GM19467 (cell line): ENCODE results near the gene ZBED6.

Source experiments
- ATAC-seq: cut with Tn5 transposase; IDR thresholded peaks from one replicate; pipeline ENCODE4 v1.9.1; 2021; ENCODE audit warnings: mild to moderate bottlenecking, moderate library complexity; ENCODE audit not compliant: unreplicated experiment

The ZBED6 gene

DNA sequence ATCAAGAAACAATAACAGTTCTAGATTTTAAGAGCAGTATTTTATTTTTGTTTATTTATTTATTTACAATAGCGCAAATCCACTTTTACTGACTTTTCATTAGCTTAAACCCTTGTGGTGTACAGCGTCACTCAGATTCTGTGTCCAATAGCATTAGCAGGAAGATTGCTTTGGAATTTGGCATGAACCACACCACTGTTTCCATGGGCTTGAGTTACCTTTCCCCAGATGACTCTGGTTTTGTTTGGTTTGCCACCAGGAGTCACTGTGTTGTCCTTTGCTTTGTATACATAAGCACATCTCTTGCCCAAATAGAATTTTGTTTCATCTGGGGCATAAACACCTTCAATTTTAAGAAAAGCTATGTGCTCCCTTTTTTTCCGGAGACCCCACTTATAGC lies 40.1 kb downstream of the ZBED6 start:
- no peak for ATAC-seq

DNA sequence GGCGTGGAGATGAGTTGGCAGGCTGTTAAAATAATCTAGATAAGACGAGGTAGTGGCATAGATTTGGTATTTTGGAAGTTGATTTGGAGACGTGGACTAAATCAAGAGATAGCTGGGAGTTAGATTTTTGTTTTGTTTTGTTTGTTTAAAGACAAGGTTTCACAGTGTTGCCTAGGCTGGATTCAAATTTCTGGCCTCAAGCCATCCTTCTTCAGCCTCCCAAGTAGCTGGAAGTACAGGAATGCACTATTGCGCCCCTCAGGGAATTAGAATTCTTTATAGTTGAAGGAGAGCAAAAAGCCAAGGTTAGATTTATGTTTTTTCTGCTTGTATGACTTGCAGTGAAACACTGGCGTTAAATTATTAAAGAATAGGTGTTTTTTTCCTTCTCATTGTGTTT lies 43.7 kb downstream of the ZBED6 start:
- ATAC-seq = no peak

DNA sequence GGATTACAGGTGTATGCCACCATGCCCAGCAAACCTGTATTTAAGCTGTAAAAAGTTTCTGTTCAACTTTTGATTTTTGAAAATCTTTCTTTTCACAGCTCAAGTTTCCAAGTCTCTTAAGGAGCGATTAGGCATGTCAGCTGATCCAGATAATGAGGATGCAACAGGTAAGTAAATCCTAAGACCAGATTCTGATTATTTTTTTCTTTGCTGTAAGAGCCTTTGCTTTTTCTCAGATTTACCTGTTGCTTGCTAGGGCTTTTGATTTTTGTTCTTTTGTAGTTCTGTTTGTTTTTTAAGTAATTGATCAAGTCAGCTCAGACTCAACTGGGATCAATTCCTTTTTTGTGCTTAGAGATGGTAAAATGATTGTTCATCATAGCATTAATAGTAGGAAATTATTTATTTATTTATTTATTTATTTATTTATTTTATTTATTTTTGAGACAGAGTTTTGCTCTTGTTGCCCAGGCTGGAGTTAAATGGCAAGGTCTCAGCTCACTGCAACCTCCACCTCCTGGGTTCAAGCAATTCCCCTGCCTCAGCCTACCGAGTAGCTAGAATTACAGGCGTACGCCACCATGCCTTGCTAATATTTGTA lies 44.9 kb downstream of the ZBED6 start:
- ATAC-seq = no peak

DNA sequence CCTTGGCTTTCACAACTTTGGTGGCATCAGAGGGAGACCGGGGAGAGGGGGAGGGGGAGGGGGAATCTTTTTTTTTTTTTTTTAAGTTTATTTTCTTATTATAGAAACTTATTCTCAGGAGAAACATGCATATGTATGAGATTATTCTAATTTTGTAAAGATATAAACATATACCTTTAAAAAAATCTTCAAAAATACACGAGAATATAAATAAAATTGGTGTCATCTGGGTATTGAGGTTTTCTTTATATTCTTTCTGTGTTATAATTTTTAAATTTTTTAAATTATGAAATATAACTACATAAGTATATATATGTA lies 47.1 kb downstream of the ZBED6 start:
- no peak for ATAC-seq

DNA sequence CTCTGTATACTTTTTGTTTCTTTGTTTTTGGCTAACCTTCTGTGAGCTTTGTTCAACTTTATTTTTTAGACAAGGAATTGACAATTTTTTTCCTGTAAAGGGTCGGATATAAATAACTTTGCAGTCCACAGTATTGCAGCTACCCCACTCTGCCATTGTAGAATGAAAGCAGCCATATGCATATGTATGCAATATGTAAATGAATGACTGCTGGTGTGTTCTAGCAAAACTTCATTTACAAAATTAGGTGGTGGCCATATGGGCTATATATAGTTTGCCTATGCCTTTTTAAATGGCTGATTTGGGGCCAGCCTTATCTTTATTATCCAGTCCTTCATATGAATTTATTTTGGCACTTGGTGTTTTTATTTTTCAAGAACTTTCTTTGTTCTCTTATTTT lies 48.0 kb downstream of the ZBED6 start:
- ATAC-seq = no peak
